Measurements from ENCODE around the gene PRPF8. TPM values are rescaled to one million over a fixed set of nuclear protein-coding genes. Genes with fewer than 3 reads are reported as not detected.

The PRPF8 gene
- total and polyA plus RNA-seq, 2 of the 13 experiments (the other 11 are each of a cell fraction or from before 2014, with no cell fraction given), result 112 to 179 TPM

DNA sequence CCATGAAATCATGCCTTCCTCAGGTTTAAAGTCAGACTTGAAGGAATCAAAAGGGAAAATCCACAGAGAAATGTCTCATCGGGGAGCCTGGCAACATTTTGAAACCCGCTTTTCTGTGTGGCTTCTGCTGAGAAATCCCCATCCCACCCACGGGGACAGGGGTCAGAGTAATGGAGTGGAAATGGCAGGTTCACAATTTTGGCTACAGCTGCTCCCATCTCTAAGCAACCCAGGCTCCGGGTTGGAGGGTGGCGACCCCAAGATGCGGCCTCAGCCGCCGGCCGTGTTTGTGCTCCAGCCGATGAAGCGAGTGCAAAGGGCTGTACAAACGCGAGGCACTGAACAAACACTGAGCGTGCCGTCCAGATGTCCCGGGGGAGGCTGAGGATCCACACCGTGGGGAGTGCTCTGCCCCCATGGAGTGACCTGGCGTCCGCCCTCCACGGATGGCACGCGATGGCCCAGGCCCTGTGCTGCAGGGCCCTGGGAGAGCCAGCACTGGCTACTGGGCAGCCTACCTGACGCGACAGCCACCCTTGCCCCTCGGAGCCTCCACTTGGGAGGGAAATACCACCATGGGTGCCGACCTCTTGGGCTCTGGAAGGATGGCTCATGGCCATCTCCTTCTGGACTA, 78.2 kb downstream of the PRPF8 start (continued):
- TF ChIP-seq ZNF18 (CRISPR knock-in tag; IDR thresholded peaks at IDR 0.05; ENCODE audit: insufficient replicate concordance) (no peak), ZBTB25 (CRISPR knock-in tag; IDR thresholded peaks at IDR 0.05) (no peak), POGZ (CRISPR knock-in tag; IDR thresholded peaks at IDR 0.05) (peak; percentile 46; the same call in 1 of the 2 replicates), SP140L (CRISPR knock-in tag; IDR thresholded peaks at IDR 0.05; ENCODE audit: borderline replicate concordance) (no peak), SIX4 (CRISPR knock-in tag; IDR thresholded peaks at IDR 0.05) (no peak), ZNF432 (CRISPR knock-in tag; IDR thresholded peaks at IDR 0.05; ENCODE audit: borderline replicate concordance) (no peak), ONECUT2 (CRISPR knock-in tag; IDR thresholded peaks at IDR 0.05) (no peak), ZNF138 (CRISPR knock-in tag; IDR thresholded peaks at IDR 0.05; ENCODE audit: low read depth) (0 out of 2 replicates have a peak, but pooled peaks have one; percentile 60), MTF2 (CRISPR knock-in tag; IDR thresholded peaks at IDR 0.05; ENCODE audit: borderline replicate concordance) (0 out of 2 replicates have a peak, but pooled peaks have one; percentile 30), KAT8 (CRISPR knock-in tag; IDR thresholded peaks at IDR 0.05) (peak; percentile 39; the same call in 1 of the 2 replicates), HIVEP1 (CRISPR knock-in tag; IDR thresholded peaks at IDR 0.05) (no peak; the same call in none of the 2 replicates), IRF2 (CRISPR knock-in tag; IDR thresholded peaks at IDR 0.05) (peak; percentile 57; the same call in 1 of the 2 replicates), HNRNPLL (IDR thresholded peaks at IDR 0.05; ENCODE audit: low read depth, low read length, poor library complexity, severe bottlenecking) (no peak), ZNF792 (CRISPR knock-in tag; IDR thresholded peaks at IDR 0.05) (no peak), KLF9 (CRISPR knock-in tag; IDR thresholded peaks at IDR 0.05; ENCODE audit: low read depth) (no peak), ISX (CRISPR knock-in tag; conservative IDR thresholded peaks at IDR 0.05) (no peak), ZNF451 (CRISPR knock-in tag; IDR thresholded peaks at IDR 0.05) (no peak), RELA (CRISPR knock-in tag; IDR thresholded peaks at IDR 0.05) (no peak), ZNF563 (CRISPR knock-in tag; IDR thresholded peaks at IDR 0.05) (peak; percentile 52; the same call in 1 of the 2 replicates), ZNF232 (CRISPR knock-in tag; IDR thresholded peaks at IDR 0.05; ENCODE audit: borderline replicate concordance) (no peak), FOXC1 (CRISPR knock-in tag; IDR thresholded peaks at IDR 0.05; ENCODE audit: borderline replicate concordance) (peak; percentile 66; the same call in 1 of the 2 replicates), ETV5 (CRISPR knock-in tag; IDR thresholded peaks at IDR 0.05; ENCODE audit: borderline replicate concordance) (peak; percentile 12; the same call in 1 of the 2 replicates), ZNF317 (CRISPR knock-in tag; IDR thresholded peaks at IDR 0.05) (peak; percentile 48; the same call in 1 of the 2 replicates)
- TF ChIP-seq, protein P1, sequence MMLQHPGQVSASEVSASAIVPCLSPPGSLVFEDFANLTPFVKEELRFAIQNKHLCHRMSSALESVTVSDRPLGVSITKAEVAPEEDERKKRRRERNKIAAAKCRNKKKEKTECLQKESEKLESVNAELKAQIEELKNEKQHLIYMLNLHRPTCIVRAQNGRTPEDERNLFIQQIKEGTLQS (CRISPR knock-in tag; IDR thresholded peaks at IDR 0.05), result no peak
- TF ChIP-seq, protein P2, sequence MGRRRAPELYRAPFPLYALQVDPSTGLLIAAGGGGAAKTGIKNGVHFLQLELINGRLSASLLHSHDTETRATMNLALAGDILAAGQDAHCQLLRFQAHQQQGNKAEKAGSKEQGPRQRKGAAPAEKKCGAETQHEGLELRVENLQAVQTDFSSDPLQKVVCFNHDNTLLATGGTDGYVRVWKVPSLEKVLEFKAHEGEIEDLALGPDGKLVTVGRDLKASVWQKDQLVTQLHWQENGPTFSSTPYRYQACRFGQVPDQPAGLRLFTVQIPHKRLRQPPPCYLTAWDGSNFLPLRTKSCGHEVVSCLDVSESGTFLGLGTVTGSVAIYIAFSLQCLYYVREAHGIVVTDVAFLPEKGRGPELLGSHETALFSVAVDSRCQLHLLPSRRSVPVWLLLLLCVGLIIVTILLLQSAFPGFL (CRISPR knock-in tag; IDR thresholded peaks at IDR 0.05), result no peak
- TF ChIP-seq, protein P3, sequence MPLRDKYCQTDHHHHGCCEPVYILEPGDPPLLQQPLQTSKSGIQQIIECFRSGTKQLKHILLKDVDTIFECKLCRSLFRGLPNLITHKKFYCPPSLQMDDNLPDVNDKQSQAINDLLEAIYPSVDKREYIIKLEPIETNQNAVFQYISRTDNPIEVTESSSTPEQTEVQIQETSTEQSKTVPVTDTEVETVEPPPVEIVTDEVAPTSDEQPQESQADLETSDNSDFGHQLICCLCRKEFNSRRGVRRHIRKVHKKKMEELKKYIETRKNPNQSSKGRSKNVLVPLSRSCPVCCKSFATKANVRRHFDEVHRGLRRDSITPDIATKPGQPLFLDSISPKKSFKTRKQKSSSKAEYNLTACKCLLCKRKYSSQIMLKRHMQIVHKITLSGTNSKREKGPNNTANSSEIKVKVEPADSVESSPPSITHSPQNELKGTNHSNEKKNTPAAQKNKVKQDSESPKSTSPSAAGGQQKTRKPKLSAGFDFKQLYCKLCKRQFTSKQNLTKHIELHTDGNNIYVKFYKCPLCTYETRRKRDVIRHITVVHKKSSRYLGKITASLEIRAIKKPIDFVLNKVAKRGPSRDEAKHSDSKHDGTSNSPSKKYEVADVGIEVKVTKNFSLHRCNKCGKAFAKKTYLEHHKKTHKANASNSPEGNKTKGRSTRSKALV (CRISPR knock-in tag; IDR thresholded peaks at IDR 0.05), result no peak
